Osteoblast (primary cell): ENCODE measurements around the gene TBC1D5. TPM values are rescaled to one million over a fixed set of nuclear protein-coding genes. Genes with fewer than 3 reads are reported as not detected.

Source experiments
- DNase-seq: peaks from one replicate; pipeline ENCODE4 v3.0.0; 2011; ENCODE audit warnings: low spot score, mixed read lengths; ENCODE audit not compliant: insufficient read length; ENCODE audit errors: missing footprints
- H2AFZ ChIP-seq: 2 replicates; pipeline ENCODE4 v1.6.0; 2011; ENCODE audit warnings: mild to moderate bottlenecking, low read length
- H3K27ac ChIP-seq: 2 replicates; pipeline ENCODE4 v1.5.1; 2011; ENCODE audit warnings: mild to moderate bottlenecking, low read depth, low read length, moderate library complexity
- H3K27me3 ChIP-seq: 2 replicates; pipeline ENCODE4 v1.6.0; 2012; ENCODE audit warnings: mild to moderate bottlenecking, control low read depth, inconsistent platforms, low read length, moderate library complexity; ENCODE audit not compliant: insufficient read depth
- H3K36me3 ChIP-seq: 2 replicates; pipeline ENCODE4 v1.5.1; 2011; ENCODE audit warnings: mild to moderate bottlenecking, low read length, control low read depth, moderate library complexity; ENCODE audit not compliant: insufficient read depth
- H3K4me1 ChIP-seq: 2 replicates; pipeline ENCODE4 v1.5.1; 2011; ENCODE audit warnings: mild to moderate bottlenecking, low read length, control low read depth, moderate library complexity; ENCODE audit not compliant: insufficient read depth
- H3K4me2 ChIP-seq: 2 replicates; pipeline ENCODE4 v1.6.0; 2011; ENCODE audit warnings: mild to moderate bottlenecking, low read length; ENCODE audit not compliant: insufficient read depth
- H3K4me3 ChIP-seq: fragments of 200-600 bp; sonication (generic); 3 replicates; pipeline ENCODE4 v1.5.1; 2012; ENCODE audit warnings: mild to moderate bottlenecking, low read length, inconsistent platforms; ENCODE audit not compliant: insufficient read depth
- H3K79me2 ChIP-seq: 2 replicates; pipeline ENCODE4 v1.6.0; 2012; ENCODE audit warnings: mild to moderate bottlenecking, low read length, control low read depth, inconsistent platforms; ENCODE audit not compliant: insufficient read depth
- H3K9me3 ChIP-seq: 2 replicates; pipeline ENCODE4 v1.5.1; 2011; ENCODE audit warnings: low read depth, low read length, control low read depth
- H4K20me1 ChIP-seq: 2 replicates; pipeline ENCODE4 v1.6.0; 2012; ENCODE audit warnings: mild to moderate bottlenecking, low read length, control low read depth; ENCODE audit not compliant: insufficient read depth
- total RNA-seq: library from RNA; depleted of rRNA; stranded (reverse); fragments of >200 nt; gene quantifications from 2 replicates; pipeline ENCODE4 v1.2.3, GENCODE V29; 2012
- TF ChIP-seq, protein P1 (sequence below): IDR thresholded peaks from 2 replicates; pipeline ENCODE4 v1.5.1; 2011; ENCODE audit warnings: mild to moderate bottlenecking, low read depth, low read length, moderate library complexity; ENCODE audit errors: extremely low read depth

The TBC1D5 gene
- total RNA-seq, 1 donor = 117 TPM

DNA sequence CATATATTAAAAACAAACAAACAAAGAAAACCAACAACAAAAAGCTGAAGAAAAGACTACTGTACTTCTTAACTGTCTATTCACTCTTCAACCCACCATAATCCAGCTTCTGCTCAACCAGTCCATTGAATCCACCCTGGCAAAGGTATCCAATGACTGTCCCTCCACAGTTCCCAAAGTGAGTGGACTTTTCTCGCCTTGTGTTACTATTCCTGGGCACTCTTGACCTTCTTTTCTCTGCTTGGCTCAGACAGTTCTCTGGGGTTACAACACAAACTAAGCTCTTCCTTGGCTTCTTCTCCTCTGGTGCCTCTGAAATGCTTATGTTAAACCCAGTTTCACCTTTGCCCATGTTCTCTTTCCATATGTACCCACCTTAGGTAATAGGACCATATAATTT lies 437.5 kb downstream of the TBC1D5 start:
- H3K9me3 ChIP-seq = no peaks in the 10 kb centered on the region
- no peaks in the 10 kb centered on the region for H3K79me2 ChIP-seq
- DNase-seq = no peak
- no peaks in the 10 kb centered on the region for H3K36me3 ChIP-seq
- no peak overlapping the region for H3K4me3 ChIP-seq
- H3K4me2 ChIP-seq = no peak overlapping the region
- H3K27ac ChIP-seq = no peak overlapping the region
- no peaks in the 10 kb centered on the region for H3K4me1 ChIP-seq
- no peaks in the 10 kb centered on the region for H3K27me3 ChIP-seq
- no peaks in the 10 kb centered on the region for H4K20me1 ChIP-seq
- H2AFZ ChIP-seq = no peak overlapping the region
- TF ChIP-seq, protein P1, sequence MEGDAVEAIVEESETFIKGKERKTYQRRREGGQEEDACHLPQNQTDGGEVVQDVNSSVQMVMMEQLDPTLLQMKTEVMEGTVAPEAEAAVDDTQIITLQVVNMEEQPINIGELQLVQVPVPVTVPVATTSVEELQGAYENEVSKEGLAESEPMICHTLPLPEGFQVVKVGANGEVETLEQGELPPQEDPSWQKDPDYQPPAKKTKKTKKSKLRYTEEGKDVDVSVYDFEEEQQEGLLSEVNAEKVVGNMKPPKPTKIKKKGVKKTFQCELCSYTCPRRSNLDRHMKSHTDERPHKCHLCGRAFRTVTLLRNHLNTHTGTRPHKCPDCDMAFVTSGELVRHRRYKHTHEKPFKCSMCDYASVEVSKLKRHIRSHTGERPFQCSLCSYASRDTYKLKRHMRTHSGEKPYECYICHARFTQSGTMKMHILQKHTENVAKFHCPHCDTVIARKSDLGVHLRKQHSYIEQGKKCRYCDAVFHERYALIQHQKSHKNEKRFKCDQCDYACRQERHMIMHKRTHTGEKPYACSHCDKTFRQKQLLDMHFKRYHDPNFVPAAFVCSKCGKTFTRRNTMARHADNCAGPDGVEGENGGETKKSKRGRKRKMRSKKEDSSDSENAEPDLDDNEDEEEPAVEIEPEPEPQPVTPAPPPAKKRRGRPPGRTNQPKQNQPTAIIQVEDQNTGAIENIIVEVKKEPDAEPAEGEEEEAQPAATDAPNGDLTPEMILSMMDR = no peak

DNA sequence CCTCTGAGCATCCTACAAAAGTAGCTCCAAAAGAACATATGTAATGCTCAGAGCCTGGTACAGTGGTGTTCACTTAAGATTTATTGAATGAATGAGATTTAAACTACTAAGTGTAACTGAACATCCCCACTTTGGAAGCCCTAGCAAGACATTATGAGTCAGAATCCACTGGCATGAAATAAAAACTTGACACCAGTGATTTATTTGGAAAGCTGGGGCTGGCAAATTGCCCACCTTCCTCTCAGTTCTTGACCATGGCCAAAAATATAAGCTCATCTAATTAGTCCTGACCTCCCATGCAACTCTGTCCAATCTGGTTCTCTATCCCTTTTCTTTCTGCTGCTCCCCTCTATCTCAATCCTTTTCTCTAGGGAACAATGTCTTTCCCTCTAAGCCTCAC lies 439.7 kb downstream of the TBC1D5 start:
- Histone ChIP-seq H2AFZ (no peak overlapping the region), H3K4me3 (no peak overlapping the region), H3K9me3 (no peaks in the 10 kb centered on the region), H3K4me1 (no peaks in the 10 kb centered on the region), H3K79me2 (no peaks in the 10 kb centered on the region), H3K4me2 (no peak overlapping the region), H3K27ac (no peak overlapping the region), H3K36me3 (no peaks in the 10 kb centered on the region), H3K27me3 (no peaks in the 10 kb centered on the region), H4K20me1 (no peaks in the 10 kb centered on the region)
- TF ChIP-seq, protein P1 = no peak
- no peak for DNase-seq

DNA sequence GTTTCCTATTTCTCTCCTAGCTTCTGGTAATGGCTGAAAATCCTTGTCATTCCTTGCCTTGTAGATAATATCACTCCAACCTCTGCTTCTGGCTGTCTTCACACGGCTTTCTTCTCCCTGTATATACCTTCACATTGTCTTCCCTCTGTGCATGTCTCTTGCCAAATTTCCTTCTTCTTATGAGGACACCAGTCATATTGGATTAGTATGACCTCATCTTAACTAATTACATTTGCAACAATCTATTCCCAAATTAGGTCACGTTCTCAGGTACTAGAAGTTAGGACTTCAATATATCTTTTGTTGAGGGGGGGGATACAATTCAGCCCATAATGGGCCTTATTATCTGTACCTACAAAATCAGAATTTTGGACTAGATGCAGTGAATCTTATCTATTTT lies 440.3 kb downstream of the TBC1D5 start:
- Histone ChIP-seq H3K36me3 (no peaks in the 10 kb centered on the region), H4K20me1 (no peaks in the 10 kb centered on the region), H3K4me1 (no peaks in the 10 kb centered on the region), H3K27ac (no peak overlapping the region), H2AFZ (no peak overlapping the region), H3K4me3 (no peak overlapping the region), H3K4me2 (no peak overlapping the region), H3K79me2 (no peaks in the 10 kb centered on the region), H3K27me3 (no peaks in the 10 kb centered on the region), H3K9me3 (no peaks in the 10 kb centered on the region)
- DNase-seq = no peak
- TF ChIP-seq, protein P1 = no peak

GRCh38 chr3:17301271-17301670 lies 441.2 kb downstream of the TBC1D5 start:
- H3K27me3 ChIP-seq = no peaks in the 10 kb centered on the region
- H3K9me3 ChIP-seq = no peaks in the 10 kb centered on the region
- H3K4me2 ChIP-seq = no peak overlapping the region
- no peaks in the 10 kb centered on the region for H4K20me1 ChIP-seq
- TF ChIP-seq, protein P1 = no peak
- no peak overlapping the region for H3K4me3 ChIP-seq
- DNase-seq = no peak
- no peaks in the 10 kb centered on the region for H3K79me2 ChIP-seq
- no peaks in the 10 kb centered on the region for H3K4me1 ChIP-seq
- H2AFZ ChIP-seq = no peak overlapping the region
- no peaks in the 10 kb centered on the region for H3K36me3 ChIP-seq
- no peak overlapping the region for H3K27ac ChIP-seq
